NOMO-1 treated with dmso at 0.1 percent for 144 hours (cell line): Measurements from ENCODE around the gene NTN5.
"Not testable (repeated sequence)": the region's sequence is repeated elsewhere in the genome, so short reads cannot be mapped to it uniquely, and the experiment has no call there.

Experiments
- DNase-seq: peaks from one replicate; lab custom pipeline; 2025; ENCODE audit not compliant: unreplicated experiment; lab: John Stamatoyannopoulos, UW

The NTN5 gene

GRCh38 chr19:48645620-48646000 is 27.2 kb downstream of the NTN5 start:
- no peak for DNase-seq

- DNase-seq, result peak; percentile 41
Measured at GRCh38 chr19:48644839-48645619, 27.8 kb downstream of the NTN5 start.

GRCh38 chr19:48644355-48644754 is 28.5 kb downstream of the NTN5 start:
- DNase-seq, result no peak

GRCh38 chr19:48642862-48643261 is 30.0 kb downstream of the NTN5 start:
- DNase-seq, result no peak

- no peak for DNase-seq
Measured at GRCh38 chr19:48641850-48642249, 31.0 kb downstream of the NTN5 start.

GRCh38 chr19:48639483-48640375 is 33.1 kb downstream of the NTN5 start:
- no peak for DNase-seq

GRCh38 chr19:48638831-48639381 is 33.9 kb downstream of the NTN5 start:
- DNase-seq, result no peak

- peak; percentile 75 for DNase-seq
Measured at GRCh38 chr19:48637948-48638830, 34.6 kb downstream of the NTN5 start.

GRCh38 chr19:48637449-48637947 is 35.3 kb downstream of the NTN5 start:
- peak; percentile 98 for DNase-seq

GRCh38 chr19:48636859-48637448 is 35.9 kb downstream of the NTN5 start, which contains the start of gene DBP:
Gene DBP, minus strand, starts transcription at chr19:48637379. Its CDS starts 385 bp downstream, at chr19:48636994.
- peak; percentile 70 for DNase-seq

GRCh38 chr19:48635966-48636858 is 36.6 kb downstream of the NTN5 start:
- DNase-seq, result no peak

- DNase-seq, result peak; percentile 51
Measured at GRCh38 chr19:48635263-48635965, 37.4 kb downstream of the NTN5 start.

- DNase-seq, result peak; percentile 93
Measured at GRCh38 chr19:48634424-48635262, 38.2 kb downstream of the NTN5 start.

- DNase-seq, result no peak
Measured at GRCh38 chr19:48634036-48634342, 38.8 kb downstream of the NTN5 start.

GRCh38 chr19:48633148-48634035 is 39.4 kb downstream of the NTN5 start:
- DNase-seq, result no peak

- no peak for DNase-seq
Measured at GRCh38 chr19:48632692-48633147, 40.1 kb downstream of the NTN5 start.

- DNase-seq, result not testable (repeated sequence)
Measured at GRCh38 chr19:48632286-48632685, 40.5 kb downstream of the NTN5 start.
